Mucosa of rectum (tissue), 2 donors: ENCODE data around the gene TNRC18.
"Not testable (repeated sequence)": the region's sequence is repeated elsewhere in the genome, so short reads cannot be mapped to it uniquely, and the experiment has no call there.

Experiments used
- H3K27ac ChIP-seq, 2 donors: one replicate each; pipeline ENCODE4 v1.7.0; 2013; ENCODE audit warnings: inconsistent platforms in 2 of 2, low read depth in 2 of 2, low read length in 2 of 2
- H3K27me3 ChIP-seq, 2 donors: one replicate each; pipeline ENCODE4 v1.7.0; 2013; ENCODE audit warnings: low read length in 2 of 2; ENCODE audit not compliant: control insufficient read depth in 2 of 2, insufficient read depth in 2 of 2
- H3K36me3 ChIP-seq, 2 donors: one replicate each; pipeline ENCODE4 v1.7.0; 2013; ENCODE audit warnings: low read length in 2 of 2; ENCODE audit not compliant: control insufficient read depth in 2 of 2, insufficient read depth in 2 of 2
- H3K4me1 ChIP-seq, 2 donors: one replicate each; pipeline ENCODE4 v1.7.0; 2013; ENCODE audit warnings: low read length in 2 of 2, mild to moderate bottlenecking in 1 of 2; ENCODE audit not compliant: control insufficient read depth in 2 of 2, insufficient read depth in 2 of 2
- H3K4me3 ChIP-seq, 2 donors: one replicate each; pipeline ENCODE4 v1.7.0; 2013; ENCODE audit warnings: low read length in 2 of 2
- H3K9ac ChIP-seq, 2 donors: one replicate each; pipeline ENCODE4 v1.7.0; 2013; ENCODE audit warnings: low read length in 2 of 2, low read depth in 1 of 2, mild to moderate bottlenecking in 1 of 2
- H3K9me3 ChIP-seq, 2 donors: one replicate each; pipeline ENCODE4 v1.7.0; 2013; ENCODE audit warnings: low read length in 2 of 2; ENCODE audit not compliant: control insufficient read depth in 2 of 2
- donor health status: healthy.
- donor health status: Normal muscosa, but diverticular disease.

The TNRC18 gene

DNA sequence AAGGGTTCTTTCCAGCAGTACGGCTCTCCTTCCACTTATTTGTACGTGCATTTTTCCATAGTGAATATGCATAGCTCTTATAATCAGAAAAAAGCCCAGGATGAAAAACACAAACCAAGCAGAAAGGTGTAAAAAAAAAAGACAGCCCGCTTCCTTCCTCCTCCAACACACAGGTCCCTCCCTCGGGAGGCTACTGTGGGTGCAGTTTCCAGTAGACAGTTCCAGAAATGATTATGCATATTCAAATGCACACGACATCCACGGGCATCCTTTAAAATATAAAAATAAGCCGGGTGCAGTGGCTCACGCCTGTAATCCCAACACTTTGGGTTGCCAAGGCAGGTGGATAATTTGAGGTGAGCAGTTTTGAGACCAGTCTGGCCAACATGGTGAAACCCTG, 59.9 kb downstream of the TNRC18 start:
- Histone ChIP-seq H3K9me3 (no peaks in the 10 kb centered on the region), H3K4me3 (no peak overlapping the region), H3K27ac (no peak overlapping the region), H3K9ac (no peak overlapping the region), H3K4me1 (peaks cover 0 to 2% of the 10 kb centered on the region in 2 donors), H3K36me3 (peaks cover 38 to 41% of the 10 kb centered on the region in 2 donors), H3K27me3 (no peaks in the 10 kb centered on the region)

DNA sequence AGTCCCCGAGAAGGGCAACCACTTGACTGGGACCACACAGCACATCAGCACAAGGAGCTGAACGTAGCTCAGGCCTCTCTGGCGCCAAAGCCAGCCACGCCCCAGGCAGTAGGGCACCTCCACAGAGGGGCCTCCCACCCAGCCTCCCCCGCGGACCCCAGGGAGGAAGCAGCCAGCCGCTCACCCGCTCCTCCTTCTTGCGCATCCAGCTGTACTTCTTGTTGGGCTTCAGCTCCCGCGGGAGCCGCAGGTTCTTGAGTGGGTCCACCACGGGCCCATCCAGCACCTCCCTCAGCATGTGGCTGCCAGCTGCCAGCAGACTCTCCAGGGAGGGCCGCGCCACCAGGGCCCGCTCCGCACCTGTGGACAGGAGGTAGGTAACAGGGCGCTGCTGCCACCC, 61.2 kb downstream of the TNRC18 start:
- H3K36me3 ChIP-seq, result peaks cover 49 to 51% of the 10 kb centered on the region in 2 donors

DNA sequence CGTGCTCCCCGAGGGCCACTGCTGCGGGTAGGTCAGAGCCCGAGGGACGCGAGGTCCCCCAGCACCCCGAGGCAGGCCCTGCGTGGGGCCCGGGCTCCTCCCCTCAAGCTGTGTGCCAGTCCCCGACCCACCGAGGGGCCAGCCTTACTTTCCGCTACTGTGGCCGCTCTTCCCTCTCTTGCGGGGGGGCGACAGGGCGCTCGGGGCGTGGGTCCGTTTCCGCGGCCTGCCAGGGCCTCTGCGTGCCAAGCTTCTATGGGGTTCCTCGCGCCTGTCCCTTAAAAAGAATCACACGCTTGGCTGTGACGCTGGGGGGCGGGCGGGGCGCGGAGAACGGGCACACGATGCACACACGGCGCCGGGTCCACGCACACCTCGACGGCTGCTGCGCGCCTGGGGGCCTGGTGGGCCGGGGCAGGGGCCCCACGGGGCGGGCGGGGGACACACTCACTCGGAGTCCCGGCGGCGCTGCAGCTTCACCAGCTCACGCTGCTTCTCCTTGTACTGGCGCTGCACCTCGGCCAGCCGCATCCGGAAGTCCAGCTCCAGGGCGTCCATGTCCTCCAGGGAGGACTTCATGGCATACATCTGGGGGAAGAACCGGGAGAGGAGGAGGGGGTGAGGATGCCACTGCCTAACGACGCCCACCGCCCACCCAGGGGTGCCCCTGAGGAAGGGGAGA, 62.0 kb downstream of the TNRC18 start:
- Histone ChIP-seq H3K4me3 (no peak overlapping the region), H3K9ac (no peak overlapping the region), H3K36me3 (peaks cover 53 to 55% of the 10 kb centered on the region in 2 donors), H3K9me3 (no peaks in the 10 kb centered on the region), H3K4me1 (peaks cover 0 to 2% of the 10 kb centered on the region in 2 donors), H3K27me3 (no peaks in the 10 kb centered on the region), H3K27ac (no peak overlapping the region)

More for the DNA sequence above, 61.2 kb downstream of the TNRC18 start:
- Histone ChIP-seq H3K4me1 (peaks cover 0 to 2% of the 10 kb centered on the region in 2 donors), H3K9me3 (no peaks in the 10 kb centered on the region), H3K27me3 (no peaks in the 10 kb centered on the region), H3K4me3 (no peak overlapping the region), H3K27ac (peak overlapping the region in 1 of 2 donors; percentile 16), H3K9ac (no peak overlapping the region)

DNA sequence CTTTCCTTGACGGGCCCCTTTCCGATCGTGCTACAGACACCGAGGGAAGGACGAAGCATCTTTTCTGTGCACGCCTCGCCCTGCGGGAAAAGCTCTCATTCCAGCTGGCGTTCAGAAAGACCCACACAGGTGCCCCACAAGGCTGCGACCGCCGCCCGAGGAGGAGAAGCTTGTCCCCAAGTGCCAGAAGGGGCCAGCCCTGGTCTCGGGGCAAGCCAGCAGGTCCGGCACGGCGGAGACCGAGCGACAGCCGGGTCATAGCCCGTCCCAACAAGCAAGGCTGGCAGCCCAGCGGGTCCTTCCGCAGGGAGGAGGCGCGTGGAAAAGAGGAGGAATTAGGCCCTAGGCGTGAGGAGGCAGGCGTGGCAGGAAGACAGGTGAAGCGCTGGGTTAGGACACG, 62.7 kb downstream of the TNRC18 start:
- no peak overlapping the region for H3K9ac ChIP-seq
- no peak overlapping the region for H3K27ac ChIP-seq
- peaks cover 58 to 60% of the 10 kb centered on the region in 2 donors for H3K36me3 ChIP-seq
- H3K27me3 ChIP-seq, result no peaks in the 10 kb centered on the region
- no peaks in the 10 kb centered on the region for H3K9me3 ChIP-seq
- no peak overlapping the region for H3K4me3 ChIP-seq
- no peaks in the 10 kb centered on the region for H3K4me1 ChIP-seq

GRCh38 chr7:5360451-5360850, 63.2 kb downstream of the TNRC18 start:
- Histone ChIP-seq H3K27me3 (no peaks in the 10 kb centered on the region), H3K4me1 (peaks cover 2 to 3% of the 10 kb centered on the region in 2 donors), H3K27ac (no peak overlapping the region), H3K4me3 (no peak overlapping the region), H3K9me3 (no peaks in the 10 kb centered on the region), H3K9ac (no peak overlapping the region), H3K36me3 (peaks cover 60 to 63% of the 10 kb centered on the region in 2 donors)

DNA sequence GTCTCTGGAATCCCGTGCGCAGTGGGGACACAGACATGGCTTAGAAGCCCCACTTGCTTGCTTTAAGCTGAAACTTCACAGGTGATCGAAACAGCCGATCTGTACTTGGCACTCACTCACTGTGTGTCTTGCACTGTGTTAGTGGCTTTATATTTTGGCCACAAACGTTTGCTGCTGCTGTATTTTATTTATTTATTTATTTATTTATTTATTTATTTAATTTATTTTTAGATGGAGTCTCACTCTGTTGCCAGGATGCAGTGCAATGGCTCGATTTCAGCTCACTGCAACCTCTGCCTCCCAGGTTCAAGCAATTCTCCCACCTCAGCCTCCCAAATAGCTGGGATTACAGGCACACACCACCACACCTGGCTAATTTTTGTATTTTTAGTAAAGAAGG, 63.6 kb downstream of the TNRC18 start:
- H3K36me3 ChIP-seq, result peaks cover 61 to 63% of the 10 kb centered on the region in 2 donors
- H3K9me3 ChIP-seq, H3K9ac ChIP-seq: not testable (repeated sequence)

GRCh38 chr7:5359344-5359743, 64.3 kb downstream of the TNRC18 start:
- H3K9ac ChIP-seq, result no peak overlapping the region
- H3K4me3 ChIP-seq, result no peak overlapping the region
- peaks cover 12 to 14% of the 10 kb centered on the region in 2 donors for H3K4me1 ChIP-seq
- H3K27me3 ChIP-seq, result no peaks in the 10 kb centered on the region
- H3K36me3 ChIP-seq, result peaks cover 61 to 63% of the 10 kb centered on the region in 2 donors
- H3K9me3 ChIP-seq, result no peaks in the 10 kb centered on the region
- no peak overlapping the region for H3K27ac ChIP-seq

More for the DNA sequence above, 63.6 kb downstream of the TNRC18 start:
- not testable (repeated sequence) for H3K4me3 ChIP-seq, H3K27me3 ChIP-seq, H3K27ac ChIP-seq, H3K4me1 ChIP-seq

DNA sequence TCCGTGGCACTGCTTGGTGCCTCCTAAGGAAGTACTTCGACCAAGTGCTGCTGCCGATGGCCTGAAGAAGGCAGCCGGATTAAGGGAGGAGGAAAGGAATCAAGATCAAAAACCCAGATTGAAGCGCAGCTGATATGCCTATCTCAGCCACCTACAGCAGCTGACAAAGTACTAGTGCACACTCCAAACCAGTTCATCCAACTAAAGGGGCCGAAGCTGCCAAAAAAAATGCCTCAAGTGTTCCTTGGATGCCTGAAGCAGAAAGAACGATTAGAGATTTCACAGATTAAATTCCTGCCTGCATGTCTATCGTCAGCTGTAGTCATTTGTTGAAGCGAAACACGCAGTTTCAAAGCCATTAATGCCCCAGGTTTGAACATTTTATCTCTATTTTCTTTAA, 65.7 kb downstream of the TNRC18 start:
- H3K9me3 ChIP-seq, result no peaks in the 10 kb centered on the region
- no peak overlapping the region for H3K27ac ChIP-seq
- no peak overlapping the region for H3K9ac ChIP-seq
- H3K27me3 ChIP-seq, result no peaks in the 10 kb centered on the region
- peaks cover 21% of the 10 kb centered on the region in 2 donors for H3K4me1 ChIP-seq
- no peak overlapping the region for H3K4me3 ChIP-seq
- peaks cover 66% of the 10 kb centered on the region in 2 donors for H3K36me3 ChIP-seq

DNA sequence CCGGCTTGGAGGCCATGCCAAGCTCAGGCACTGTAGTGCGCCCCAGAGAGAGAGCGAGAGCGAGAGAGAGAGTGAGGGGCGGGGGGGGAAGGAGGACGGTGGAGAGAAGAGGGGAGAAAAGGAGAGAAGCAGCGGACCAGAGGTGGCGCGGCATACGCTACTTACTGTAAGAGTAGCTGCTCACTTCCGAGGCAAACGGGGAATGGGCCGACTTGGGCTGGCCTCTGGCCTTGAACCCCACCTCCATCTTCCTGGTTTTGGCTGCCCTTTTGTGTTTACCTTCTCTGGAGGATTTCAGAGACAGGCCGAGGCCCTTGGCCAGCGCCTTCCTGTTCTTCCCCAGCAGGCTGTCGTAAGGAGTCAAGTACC, 66.9 kb downstream of the TNRC18 start:
- H3K9ac ChIP-seq, result no peak overlapping the region
- H3K27ac ChIP-seq, result no peak overlapping the region
- no peaks in the 10 kb centered on the region for H3K9me3 ChIP-seq
- peaks cover 21 to 24% of the 10 kb centered on the region in 2 donors for H3K4me1 ChIP-seq
- peaks cover 64 to 65% of the 10 kb centered on the region in 2 donors for H3K36me3 ChIP-seq
- no peak overlapping the region for H3K4me3 ChIP-seq
- no peaks in the 10 kb centered on the region for H3K27me3 ChIP-seq

DNA sequence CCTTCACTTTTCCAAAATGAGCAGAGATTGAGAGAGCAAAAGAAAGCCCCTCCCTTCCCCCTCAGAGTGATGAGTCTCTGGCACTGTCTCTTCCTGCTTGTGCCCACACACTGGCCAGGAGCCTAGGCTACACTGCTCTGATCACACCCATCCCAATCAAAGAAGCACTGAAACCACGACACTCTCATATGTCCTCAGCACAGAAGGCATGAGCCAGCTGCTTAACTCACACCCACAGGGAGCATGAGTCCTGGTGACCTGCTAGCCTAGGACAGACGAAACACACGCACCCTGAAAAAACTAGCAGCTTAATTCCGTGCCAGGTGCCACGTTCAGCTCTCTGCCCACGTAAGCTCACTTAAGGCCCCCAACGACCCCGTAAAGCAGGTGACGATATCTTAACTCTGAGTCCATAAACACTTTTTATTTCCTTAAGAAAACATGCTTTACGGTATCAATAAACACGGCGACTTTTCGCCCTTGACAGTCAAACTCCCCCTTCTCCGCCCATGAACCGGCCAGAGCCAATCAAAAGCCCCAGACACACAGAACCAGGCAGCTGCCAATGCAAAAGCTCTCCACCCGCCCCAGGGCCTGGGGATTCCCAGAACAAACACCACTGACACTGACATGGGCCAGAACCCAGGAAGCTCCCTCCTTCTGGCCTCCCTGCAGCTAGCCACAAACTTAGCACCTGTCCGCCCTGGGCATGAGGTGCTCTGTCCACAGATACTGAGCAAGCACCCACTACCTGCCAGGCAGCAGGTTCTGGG, 69.0 kb downstream of the TNRC18 start:
- Histone ChIP-seq H3K4me1 (peaks cover 21 to 24% of the 10 kb centered on the region in 2 donors), H3K9ac (peak overlapping the region; percentile 48 to 53), H3K4me3 (peak overlapping the region; percentile 40 to 60), H3K27me3 (no peaks in the 10 kb centered on the region), H3K36me3 (peaks cover 53 to 54% of the 10 kb centered on the region in 2 donors), H3K9me3 (no peaks in the 10 kb centered on the region), H3K27ac (peak overlapping the region; percentile 82 to 85)
